NT2/D1 (cell line): ENCODE data around the gene SGK1.

Experiments used
- SUZ12 ChIP-seq: IDR thresholded peaks from 2 replicates; pipeline ENCODE4 v1.6.1; 2011; ENCODE audit not compliant: insufficient read length, insufficient read depth; ENCODE audit errors: extremely low read depth
- YY1 ChIP-seq: IDR thresholded peaks from 2 replicates; pipeline ENCODE4 v1.6.1; 2011; ENCODE audit not compliant: insufficient read length, insufficient read depth

DNA sequence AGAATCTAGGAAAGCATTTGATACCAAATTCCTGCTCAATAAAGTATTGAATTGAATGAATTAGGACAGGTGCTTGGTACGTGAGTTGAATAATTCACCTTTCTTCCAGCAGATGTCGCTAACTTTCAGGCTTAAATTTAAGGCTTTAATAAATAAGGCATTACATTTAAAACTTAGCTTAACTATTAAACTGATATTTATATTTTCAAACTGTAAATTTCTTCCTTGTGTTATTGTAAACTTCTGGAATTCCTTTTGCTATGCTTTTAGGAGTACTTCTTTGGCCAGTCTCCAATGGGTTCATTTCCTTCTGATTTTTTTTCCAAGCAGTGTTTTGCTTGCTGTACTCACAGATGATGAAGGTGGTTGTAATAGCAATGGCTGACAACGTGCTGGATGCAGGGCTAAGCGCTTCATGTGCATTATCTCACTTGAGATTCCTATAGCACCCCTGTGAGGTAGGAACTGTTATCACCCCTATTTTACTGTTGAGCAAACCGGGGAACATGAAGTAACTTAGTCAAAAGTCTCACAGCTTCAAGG is 194.2 kb downstream of the SGK1 start:
- TF ChIP-seq YY1 (no peak), SUZ12 (no peak)
